Stimulated activated CD8-positive, alpha-beta memory T cell treated with anti-CD3 and anti-CD28 coated beads, Interleukin-4, amount 100 ng/mL, for 4 hours (primary cell): ENCODE results near the gene DAZAP2.
"Not testable (repeated sequence)": the region's sequence is repeated elsewhere in the genome, so short reads cannot be mapped to it uniquely, and the experiment has no call there.

Source experiments
- DNase-seq, 2 donors: peaks; one replicate each; pipeline ENCODE4 v3.0.0-alpha.2; 2020; ENCODE audit warnings: low read depth in 2 of 2, low spot score in 1 of 2

The DAZAP2 gene

GRCh38 chr12:51217133-51217967 lies 21.3 kb upstream of the DAZAP2 start:
- peak in 1 of 2 donors; percentile 13 for DNase-seq

GRCh38 chr12:51217968-51218606 lies 20.5 kb upstream of the DAZAP2 start, which contains the start of gene POU6F1:
Gene POU6F1 (minus strand): TSS chr12:51218062. CDS start chr12:51206836, 11,226 bp downstream.
- peak; percentile 27 to 41 for DNase-seq

DNA sequence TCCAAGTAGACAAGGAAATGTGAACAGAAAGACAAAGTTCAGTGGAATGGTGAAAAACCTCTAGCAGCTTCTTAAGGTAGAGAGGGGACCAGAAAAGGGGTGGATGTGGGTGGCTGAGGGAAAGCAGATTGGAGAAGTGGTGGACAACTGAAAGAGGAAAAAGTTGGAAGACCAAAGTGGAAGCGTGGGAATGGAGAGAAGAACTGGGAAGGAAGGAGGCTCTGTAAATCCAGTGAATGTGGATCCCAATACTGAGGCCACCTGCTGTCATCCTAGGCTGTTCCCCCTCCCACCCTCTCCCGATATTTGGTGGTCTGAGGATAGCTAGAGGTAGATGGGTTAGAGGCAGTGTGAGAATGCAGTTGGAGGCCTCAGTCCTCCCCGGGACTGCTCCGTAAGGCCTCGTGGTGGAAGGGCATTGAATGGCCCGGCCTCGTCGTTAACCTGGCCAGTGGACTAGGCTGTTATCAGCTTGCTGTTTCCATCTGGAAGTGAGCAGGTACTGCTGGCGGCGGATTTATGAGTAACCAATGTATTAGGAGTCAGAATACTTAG lies 19.9 kb upstream of the DAZAP2 start:
- no peak for DNase-seq

- DNase-seq = no peak
Observed at GRCh38 chr12:51219322-51219721, 19.3 kb upstream of the DAZAP2 start.

DNA sequence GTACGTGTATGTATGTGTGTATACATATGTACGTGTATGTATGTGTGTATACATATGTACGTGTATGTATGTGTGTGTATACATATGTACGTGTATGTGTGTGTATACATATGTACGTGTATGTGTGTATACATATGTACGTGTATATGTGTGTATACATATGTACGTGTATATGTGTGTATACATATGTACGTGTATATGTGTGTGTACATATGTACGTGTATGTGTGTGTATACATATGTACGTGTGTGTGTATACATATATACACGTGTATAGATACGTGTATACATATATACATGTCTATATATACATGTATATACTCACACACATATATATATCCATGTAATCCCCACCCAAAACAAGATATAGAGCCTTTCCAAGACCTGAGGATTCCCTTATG lies 18.8 kb upstream of the DAZAP2 start:
- not testable (repeated sequence) for DNase-seq

- no peak for DNase-seq
Observed at GRCh38 chr12:51222461-51222860, 16.2 kb upstream of the DAZAP2 start.

DNA sequence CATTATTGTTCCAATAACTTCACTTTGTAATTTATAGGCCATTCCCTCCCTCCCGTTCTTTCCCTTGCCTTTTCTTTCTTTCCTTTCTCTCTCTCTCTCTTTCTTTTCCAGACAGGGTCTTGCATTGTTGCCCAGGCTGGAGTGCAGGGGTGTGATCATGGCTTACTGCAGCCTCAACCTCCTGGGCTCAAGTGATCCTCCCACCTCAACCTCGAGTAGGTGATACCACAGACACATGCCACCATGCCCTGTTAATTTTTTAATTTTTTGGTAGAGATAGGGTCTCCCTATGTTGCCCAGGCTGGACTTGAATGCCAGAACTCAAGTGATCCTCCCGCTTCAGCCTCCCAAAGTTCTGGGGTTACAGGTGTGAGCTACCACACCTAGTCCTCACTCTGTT lies 14.0 kb upstream of the DAZAP2 start:
- no peak for DNase-seq

DNA sequence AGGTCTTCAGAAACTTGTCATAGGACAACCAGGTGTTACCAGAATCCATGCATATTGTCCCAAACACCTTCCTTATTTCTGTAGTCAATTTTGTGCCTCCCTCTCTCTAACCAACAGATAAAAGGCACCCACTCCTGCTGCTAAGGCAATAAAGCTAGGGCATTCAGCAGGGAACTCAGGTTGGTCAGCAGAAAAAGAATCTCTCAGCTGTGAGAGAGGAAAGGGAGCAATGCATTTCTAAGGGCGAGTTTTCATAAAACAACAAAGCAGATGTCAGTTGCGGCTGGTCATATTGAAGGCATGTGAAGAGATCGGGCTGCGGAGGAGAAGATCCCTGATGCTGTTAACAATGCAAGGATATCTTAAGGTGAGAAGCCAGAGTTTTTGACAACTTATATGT lies 13.4 kb upstream of the DAZAP2 start:
- no peak for DNase-seq

GRCh38 chr12:51225771-51226170 lies 12.9 kb upstream of the DAZAP2 start:
- no peak for DNase-seq

DNA sequence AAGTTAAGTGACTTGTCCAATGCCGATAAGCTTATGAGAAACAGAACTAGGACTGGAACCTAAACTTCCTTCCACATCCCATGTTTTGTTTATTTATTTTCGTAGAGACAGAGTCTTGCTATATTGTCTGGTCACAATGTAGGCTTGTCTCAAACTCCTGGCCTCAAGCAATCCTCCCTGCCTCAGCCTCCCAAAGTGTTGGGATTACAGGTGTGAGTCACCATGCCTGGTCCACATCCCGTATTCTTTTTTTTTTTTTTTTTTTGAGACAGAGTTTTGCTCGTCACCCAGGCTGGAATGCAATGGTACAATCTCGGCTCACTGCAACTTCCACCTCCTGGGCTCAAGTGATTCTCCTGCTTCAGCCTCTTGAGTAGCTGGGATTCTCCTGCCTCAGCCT lies 11.5 kb upstream of the DAZAP2 start:
- not testable (repeated sequence) for DNase-seq

GRCh38 chr12:51227962-51228361 lies 10.7 kb upstream of the DAZAP2 start:
- DNase-seq = no peak

DNA sequence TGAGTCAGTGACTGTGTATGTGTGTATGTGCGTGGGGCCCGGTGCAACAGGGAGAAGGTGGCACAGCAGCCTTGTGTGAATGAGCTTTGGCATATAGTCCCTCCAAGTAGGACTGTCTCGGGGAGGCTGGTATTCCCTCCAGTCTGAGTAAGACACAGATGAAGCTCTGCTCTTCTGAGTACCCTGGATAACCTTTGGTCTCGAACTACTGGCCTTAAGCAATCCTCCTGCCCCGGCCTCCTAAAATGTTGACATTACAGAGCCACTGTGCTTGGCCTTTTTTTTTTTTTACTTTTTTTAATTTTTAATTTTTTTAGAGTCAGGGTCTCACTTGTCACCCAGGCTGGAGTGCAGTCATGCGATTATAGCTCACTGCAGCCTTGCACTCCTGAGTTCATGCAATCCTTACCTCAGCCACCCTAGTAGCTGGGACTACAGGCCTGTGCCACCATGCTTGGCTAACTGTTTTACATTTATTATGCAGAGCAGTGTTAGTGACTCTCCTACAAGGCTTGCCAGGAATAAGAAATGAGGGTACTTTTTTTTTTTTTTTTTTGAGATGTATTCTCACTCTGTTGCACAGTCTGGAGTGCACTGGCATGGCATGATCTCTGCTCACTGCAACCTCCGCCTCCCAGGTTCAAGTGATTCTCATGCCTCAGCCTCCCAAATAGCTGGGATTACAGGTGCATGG lies 9.4 kb upstream of the DAZAP2 start:
- no peak for DNase-seq

- no peak for DNase-seq
Observed at GRCh38 chr12:51232642-51233041, 6.0 kb upstream of the DAZAP2 start.

GRCh38 chr12:51234530-51234929 lies 4.1 kb upstream of the DAZAP2 start:
- no peak for DNase-seq

GRCh38 chr12:51238037-51238509 lies 553 bp upstream of the DAZAP2 start:
- no peak for DNase-seq

- DNase-seq = no peak
Observed at GRCh38 chr12:51240971-51241370, 2.3 kb downstream of the DAZAP2 start.

DNA sequence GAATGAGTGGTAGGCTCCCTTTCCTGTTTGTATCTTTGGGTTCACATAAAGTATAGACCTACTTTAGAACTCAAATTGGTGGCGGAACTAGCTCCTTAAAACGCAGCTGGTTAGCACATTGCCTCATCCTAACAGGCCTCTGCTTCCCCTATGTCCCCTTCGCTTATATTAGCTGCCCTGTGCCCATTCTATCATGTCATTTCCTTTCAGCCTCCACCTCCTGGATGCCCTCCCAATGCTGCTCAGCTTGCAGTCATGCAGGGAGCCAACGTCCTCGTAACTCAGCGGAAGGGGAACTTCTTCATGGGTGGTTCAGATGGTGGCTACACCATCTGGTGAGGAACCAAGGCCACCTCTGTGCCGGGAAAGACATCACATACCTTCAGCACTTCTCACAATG lies 3.5 kb downstream of the DAZAP2 start:
- no peak for DNase-seq

GRCh38 chr12:51242876-51243275 lies 4.2 kb downstream of the DAZAP2 start:
- DNase-seq = no peak

DNA sequence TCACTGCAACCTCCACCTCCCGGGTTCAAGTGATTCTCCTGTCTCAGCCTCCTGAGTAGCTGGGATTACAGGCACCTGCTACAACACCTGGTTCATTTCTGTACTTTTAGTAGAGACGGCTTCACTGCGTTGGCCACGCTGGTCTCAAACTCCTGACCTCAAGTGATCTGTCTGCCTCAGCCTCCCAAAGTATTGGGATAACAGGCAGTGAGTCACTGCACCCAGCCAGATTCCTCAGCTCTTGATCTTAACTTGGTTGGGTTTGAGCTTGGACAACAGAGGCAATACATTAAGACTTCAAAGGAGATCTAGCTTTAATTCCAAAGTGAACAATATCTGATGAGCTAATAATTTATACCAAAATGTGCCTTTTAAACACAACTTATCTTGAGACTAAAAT lies 5.6 kb downstream of the DAZAP2 start:
- no peak for DNase-seq

DNA sequence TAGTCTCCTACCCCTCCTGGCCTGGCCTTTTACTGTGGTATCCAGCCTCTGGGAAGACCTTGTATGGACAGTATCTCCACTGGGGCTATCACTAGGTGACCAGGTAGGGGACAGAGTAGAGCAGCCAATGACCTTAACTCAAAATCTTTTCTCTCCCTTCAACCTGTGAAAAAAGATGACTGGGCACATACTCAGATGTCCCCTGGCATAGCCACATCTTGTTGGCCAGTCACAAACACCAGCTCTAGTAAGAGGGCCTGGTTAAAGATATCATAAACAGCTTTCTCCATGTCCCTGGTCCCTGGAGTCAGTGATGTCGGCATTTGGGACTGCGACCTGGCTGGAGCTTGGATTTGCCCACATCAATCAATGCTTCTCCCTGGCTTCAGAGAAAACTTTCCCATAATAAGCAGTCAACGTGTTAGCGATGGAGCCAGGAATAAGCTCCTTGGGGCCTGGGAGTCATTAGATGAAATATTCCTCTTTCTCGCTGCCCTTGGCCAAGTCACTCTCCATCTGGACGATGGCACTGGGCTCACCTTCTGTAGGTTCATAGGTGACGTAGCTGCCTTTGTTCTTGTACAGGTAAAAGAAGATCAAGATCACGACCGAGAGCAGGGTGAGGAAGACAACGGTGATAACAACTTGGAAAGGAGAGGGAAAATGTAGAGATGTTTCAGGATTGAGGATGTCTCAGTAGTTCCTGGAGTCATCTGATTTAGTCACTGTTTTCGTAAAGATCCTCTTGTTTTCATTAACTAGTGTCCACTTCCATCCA lies 7.0 kb downstream of the DAZAP2 start:
- DNase-seq = no peak
